Mucosa of stomach (tissue), 1 donor: ENCODE data around the gene NUFIP1.
"Not testable (repeated sequence)": the region's sequence is repeated elsewhere in the genome, so short reads cannot be mapped to it uniquely, and the experiment has no call there.

ENCODE experiments used
- H3K27me3 ChIP-seq: one replicate; pipeline ENCODE4 v1.7.0; 2013; ENCODE audit warnings: mild to moderate bottlenecking, low read length; ENCODE audit not compliant: control insufficient read depth, insufficient read depth
- H3K36me3 ChIP-seq: one replicate; pipeline ENCODE4 v1.7.0; 2013; ENCODE audit warnings: low read length; ENCODE audit not compliant: control insufficient read depth, insufficient read depth
- H3K4me1 ChIP-seq: one replicate; pipeline ENCODE4 v1.7.0; 2013; ENCODE audit warnings: mild to moderate bottlenecking, low read length; ENCODE audit not compliant: control insufficient read depth, insufficient read depth
- H3K4me3 ChIP-seq: one replicate; pipeline ENCODE4 v1.7.0; 2013; ENCODE audit warnings: low read length
- H3K9ac ChIP-seq: one replicate; pipeline ENCODE4 v1.7.0; 2013; ENCODE audit warnings: mild to moderate bottlenecking, low read length, moderate library complexity
- H3K9me3 ChIP-seq: one replicate; pipeline ENCODE4 v1.7.0; 2013; ENCODE audit warnings: mild to moderate bottlenecking, low read length, moderate library complexity; ENCODE audit not compliant: control insufficient read depth
- donor health status: Pancreatic carcinoma.

NUFIP1 gene

GRCh38 chr13:44989071-44989889 lies at the start of gene NUFIP1, which contains the start of gene GPALPP1:
Gene NUFIP1, minus strand, starts transcription at chr13:44989471. Its CDS starts 35 bp downstream, at chr13:44989436.
Gene GPALPP1, plus strand, starts transcription at chr13:44989538. Its CDS starts 117 bp downstream, at chr13:44989655.
- Histone ChIP-seq H3K36me3 (no peaks in the 10 kb centered on the region), H3K4me1 (peaks cover 7% of the 10 kb centered on the region), H3K4me3 (peak within 1 kb of the TSS; percentile 91), H3K9ac (peak within 1 kb of the TSS; percentile 83), H3K9me3 (no peaks in the 10 kb centered on the region), H3K27me3 (no peaks in the 10 kb centered on the region)

- Histone ChIP-seq H3K4me3 (no peak overlapping the region), H3K27me3 (no peaks in the 10 kb centered on the region), H3K36me3 (no peaks in the 10 kb centered on the region), H3K9ac (no peak overlapping the region), H3K9me3 (no peaks in the 10 kb centered on the region), H3K4me1 (peaks cover 4% of the 10 kb centered on the region)
These were observed 46.9 kb upstream of the NUFIP1 start for GRCh38 chr13:45036206-45036605.

- Histone ChIP-seq H3K36me3 (no peaks in the 10 kb centered on the region), H3K4me1 (peaks cover 4% of the 10 kb centered on the region), H3K9ac (no peak overlapping the region), H3K9me3 (no peaks in the 10 kb centered on the region), H3K4me3 (no peak overlapping the region), H3K27me3 (no peaks in the 10 kb centered on the region)
These were observed 45.1 kb upstream of the NUFIP1 start for GRCh38 chr13:45034342-45034741.

DNA sequence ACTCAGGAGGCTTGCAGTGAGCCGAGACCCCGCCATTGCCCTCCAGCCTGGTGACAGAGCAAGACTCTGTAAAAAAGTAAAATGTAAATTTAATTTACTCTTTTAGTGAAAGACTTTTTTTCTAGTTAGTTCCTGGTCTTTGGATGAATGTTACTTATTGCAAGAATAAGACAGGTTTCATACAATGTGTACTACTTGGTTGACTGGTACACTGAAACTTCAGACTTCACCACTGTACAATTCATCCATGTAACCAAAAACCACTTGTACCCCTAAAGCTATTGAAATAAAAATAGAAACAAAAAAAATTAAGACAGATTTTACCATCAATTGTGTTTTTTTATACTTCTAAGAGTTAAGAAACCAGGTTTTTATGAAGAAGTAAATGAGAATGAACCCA lies 35.6 kb upstream of the NUFIP1 start:
- Histone ChIP-seq H3K36me3 (no peaks in the 10 kb centered on the region), H3K27me3 (no peaks in the 10 kb centered on the region), H3K4me3 (no peak overlapping the region), H3K4me1 (no peaks in the 10 kb centered on the region), H3K9me3 (no peaks in the 10 kb centered on the region), H3K9ac (no peak overlapping the region)

DNA sequence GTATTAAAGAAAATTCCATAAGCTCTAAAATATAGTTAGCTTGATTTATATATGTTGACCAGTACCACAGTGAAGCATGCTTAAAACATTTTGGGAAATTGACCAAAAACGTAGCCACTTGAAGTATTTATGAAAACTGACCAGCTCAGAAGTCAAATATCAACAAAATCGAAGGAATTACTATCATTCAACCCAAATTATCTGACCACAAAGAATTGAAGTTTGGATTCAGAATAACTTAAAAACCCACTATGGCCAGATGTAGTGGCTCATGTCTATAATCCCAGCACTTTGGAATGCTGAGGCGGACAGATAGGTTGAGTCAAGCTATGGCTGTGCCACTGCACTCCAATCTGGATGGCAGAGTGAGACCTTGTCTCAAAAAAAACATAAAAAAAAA lies 32.0 kb upstream of the NUFIP1 start:
- Histone ChIP-seq H3K4me3 (no peak overlapping the region), H3K36me3 (no peaks in the 10 kb centered on the region), H3K9me3 (no peaks in the 10 kb centered on the region), H3K9ac (no peak overlapping the region), H3K4me1 (no peaks in the 10 kb centered on the region), H3K27me3 (no peaks in the 10 kb centered on the region)

DNA sequence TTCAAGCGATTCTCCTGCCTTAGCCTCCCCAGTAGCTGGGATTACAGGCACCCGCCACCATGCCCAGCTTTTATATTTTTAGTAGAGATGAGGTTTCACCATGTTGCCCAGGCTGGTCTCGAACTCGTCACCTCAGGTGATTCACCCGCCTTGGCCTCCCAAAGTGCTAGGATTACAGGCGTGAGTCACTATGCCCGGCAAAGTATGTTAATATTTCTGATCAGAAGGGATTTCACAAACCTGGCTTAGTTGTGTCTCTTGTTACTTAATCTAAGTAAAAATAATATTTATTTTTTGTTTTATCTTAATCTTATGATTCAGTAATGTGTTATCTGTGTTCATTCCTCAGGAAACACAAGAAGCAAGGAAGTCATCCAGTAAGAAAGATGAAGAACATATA lies 30.7 kb upstream of the NUFIP1 start:
- H3K9ac ChIP-seq, H3K36me3 ChIP-seq, H3K4me1 ChIP-seq, H3K4me3 ChIP-seq, H3K9me3 ChIP-seq, H3K27me3 ChIP-seq: not testable (repeated sequence)

GRCh38 chr13:45016792-45017425 lies 27.6 kb upstream of the NUFIP1 start:
- no peaks in the 10 kb centered on the region for H3K27me3 ChIP-seq
- H3K36me3 ChIP-seq: peaks cover 3% of the 10 kb centered on the region
- H3K4me3 ChIP-seq: no peak overlapping the region
- no peak overlapping the region for H3K9ac ChIP-seq
- H3K4me1 ChIP-seq: no peaks in the 10 kb centered on the region
- no peaks in the 10 kb centered on the region for H3K9me3 ChIP-seq

DNA sequence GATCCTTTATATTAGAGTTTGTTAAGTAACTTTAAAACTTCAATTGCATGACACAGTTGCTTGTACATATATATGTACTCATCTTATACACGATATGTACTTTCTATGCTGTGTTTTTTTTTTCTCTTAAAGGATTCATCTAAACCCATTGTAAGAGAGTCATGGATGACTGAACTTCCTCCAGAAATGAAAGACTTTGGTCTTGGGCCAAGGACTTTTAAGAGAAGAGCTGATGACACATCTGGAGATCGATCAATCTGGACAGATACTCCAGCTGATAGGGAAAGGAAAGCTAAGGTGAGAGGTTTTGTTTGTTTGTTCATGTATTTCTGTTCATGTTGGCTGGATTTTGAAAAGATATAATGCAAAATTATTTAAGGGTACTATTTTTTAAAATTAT lies 26.0 kb upstream of the NUFIP1 start:
- no peak overlapping the region for H3K4me3 ChIP-seq
- H3K9ac ChIP-seq: no peak overlapping the region
- H3K9me3 ChIP-seq: no peaks in the 10 kb centered on the region
- peaks cover 5% of the 10 kb centered on the region for H3K36me3 ChIP-seq
- H3K4me1 ChIP-seq: no peaks in the 10 kb centered on the region
- H3K27me3 ChIP-seq: no peaks in the 10 kb centered on the region

- H3K4me1 ChIP-seq: no peaks in the 10 kb centered on the region
- H3K9ac ChIP-seq: no peak overlapping the region
- H3K36me3 ChIP-seq: peaks cover 14% of the 10 kb centered on the region
- no peaks in the 10 kb centered on the region for H3K9me3 ChIP-seq
- H3K4me3 ChIP-seq: no peak overlapping the region
- H3K27me3 ChIP-seq: no peaks in the 10 kb centered on the region
These were observed 21.9 kb upstream of the NUFIP1 start for GRCh38 chr13:45011198-45011597.

- no peak overlapping the region for H3K9ac ChIP-seq
- peaks cover 14% of the 10 kb centered on the region for H3K36me3 ChIP-seq
These were observed 18.6 kb upstream of the NUFIP1 start for GRCh38 chr13:45007823-45008222.

DNA sequence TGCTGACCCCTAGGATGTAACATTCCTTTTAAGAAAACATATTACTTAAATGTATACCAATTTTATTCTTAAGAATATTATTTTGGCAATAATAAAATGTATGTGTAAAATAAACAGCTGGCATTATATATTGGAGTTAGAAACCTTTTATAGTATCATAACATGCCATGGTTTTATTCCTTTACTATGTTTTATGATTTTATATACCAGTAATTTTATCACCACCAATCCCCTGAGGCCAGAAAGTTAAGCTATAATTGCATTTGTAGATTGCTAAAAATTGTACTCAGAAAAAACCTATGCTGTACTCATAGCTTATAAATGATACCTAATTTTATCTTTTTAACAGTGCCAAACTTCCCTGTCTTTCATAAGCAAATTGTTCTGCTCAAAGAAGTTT lies 18.0 kb upstream of the NUFIP1 start:
- no peak overlapping the region for H3K9ac ChIP-seq
- H3K4me3 ChIP-seq: no peak overlapping the region
- no peaks in the 10 kb centered on the region for H3K4me1 ChIP-seq
- no peaks in the 10 kb centered on the region for H3K27me3 ChIP-seq
- no peaks in the 10 kb centered on the region for H3K9me3 ChIP-seq
- H3K36me3 ChIP-seq: peaks cover 14% of the 10 kb centered on the region

More at GRCh38 chr13:45007823-45008222, 18.6 kb upstream of the NUFIP1 start:
- Histone ChIP-seq H3K4me3 (no peak overlapping the region), H3K4me1 (no peaks in the 10 kb centered on the region), H3K9me3 (no peaks in the 10 kb centered on the region), H3K27me3 (no peaks in the 10 kb centered on the region)

GRCh38 chr13:45004096-45004495 lies 14.8 kb upstream of the NUFIP1 start:
- H3K36me3 ChIP-seq: peaks cover 6% of the 10 kb centered on the region

More at GRCh38 chr13:45004096-45004495, 14.8 kb upstream of the NUFIP1 start:
- Histone ChIP-seq H3K4me3 (no peak overlapping the region), H3K27me3 (no peaks in the 10 kb centered on the region), H3K9me3 (no peaks in the 10 kb centered on the region), H3K4me1 (no peaks in the 10 kb centered on the region), H3K9ac (no peak overlapping the region)
